Muscle of leg (tissue), 11 donors: Measurements from ENCODE around the gene AOC2. TPM values are rescaled to one million over a fixed set of nuclear protein-coding genes. Genes with fewer than 3 reads are reported as not detected.
A peak's percentile ranks its signal among the peaks of the same experiment; 100 is the strongest.
"Not testable (repeated sequence)": the region's sequence is repeated elsewhere in the genome, so short reads cannot be mapped to it uniquely, and the experiment has no call there.

Experiments
- DNase-seq: peaks from one replicate; pipeline ENCODE4 v3.0.0; 2013
- H3K27ac ChIP-seq: one replicate; pipeline ENCODE4 v1.5.1; 2013; ENCODE audit warnings: mild to moderate bottlenecking, low read length, control low read depth
- H3K27me3 ChIP-seq: one replicate; pipeline ENCODE4 v1.6.1; 2013; ENCODE audit warnings: low read length; ENCODE audit not compliant: control insufficient read depth, insufficient read depth
- H3K36me3 ChIP-seq: one replicate; pipeline ENCODE4 v1.6.1; 2013; ENCODE audit warnings: low read length; ENCODE audit not compliant: control insufficient read depth, insufficient read depth
- H3K4me1 ChIP-seq: one replicate; pipeline ENCODE4 v1.6.1; 2013; ENCODE audit warnings: low read length; ENCODE audit not compliant: control insufficient read depth, insufficient read depth
- H3K4me3 ChIP-seq: one replicate; pipeline ENCODE4 v1.5.1; 2013; ENCODE audit warnings: low read length, control low read depth
- H3K9me3 ChIP-seq: replicated peaks from 2 replicates; pipeline ENCODE4 v1.6.1; 2013; ENCODE audit warnings: low read depth, low read length; ENCODE audit not compliant: control insufficient read depth
- WGBS: methylation state at CpG from one replicate; pipeline ENCODE4 v1.1.5; 2013; ENCODE audit warnings: missing lambda C conversion rate; ENCODE audit not compliant: insufficient coverage; 5-methylcytosine and 5-hydroxymethylcytosine counted together
- polyA plus RNA-seq, 8 donors: library from polyadenylated mRNA; unstranded; fragments of 120-200 nt; gene quantifications; one replicate each; pipeline versions ENCODE4 v1.2.1 to v1.2.3, GENCODE V29; 2013; ENCODE audit warnings: inconsistent platforms in 1 of 8, low replicate concordance in 1 of 8; ENCODE audit not compliant: insufficient read length in 8 of 8, insufficient read depth in 1 of 8
- total RNA-seq: library from RNA; stranded (reverse); fragments of 120-200 nt; gene quantifications from one replicate; pipeline ENCODE4 v1.2.4, GENCODE V29; 2013

Gene AOC2
- total and polyA plus RNA-seq, 9 donors: 0.41 to 1.2 (median 0.83) TPM

DNA sequence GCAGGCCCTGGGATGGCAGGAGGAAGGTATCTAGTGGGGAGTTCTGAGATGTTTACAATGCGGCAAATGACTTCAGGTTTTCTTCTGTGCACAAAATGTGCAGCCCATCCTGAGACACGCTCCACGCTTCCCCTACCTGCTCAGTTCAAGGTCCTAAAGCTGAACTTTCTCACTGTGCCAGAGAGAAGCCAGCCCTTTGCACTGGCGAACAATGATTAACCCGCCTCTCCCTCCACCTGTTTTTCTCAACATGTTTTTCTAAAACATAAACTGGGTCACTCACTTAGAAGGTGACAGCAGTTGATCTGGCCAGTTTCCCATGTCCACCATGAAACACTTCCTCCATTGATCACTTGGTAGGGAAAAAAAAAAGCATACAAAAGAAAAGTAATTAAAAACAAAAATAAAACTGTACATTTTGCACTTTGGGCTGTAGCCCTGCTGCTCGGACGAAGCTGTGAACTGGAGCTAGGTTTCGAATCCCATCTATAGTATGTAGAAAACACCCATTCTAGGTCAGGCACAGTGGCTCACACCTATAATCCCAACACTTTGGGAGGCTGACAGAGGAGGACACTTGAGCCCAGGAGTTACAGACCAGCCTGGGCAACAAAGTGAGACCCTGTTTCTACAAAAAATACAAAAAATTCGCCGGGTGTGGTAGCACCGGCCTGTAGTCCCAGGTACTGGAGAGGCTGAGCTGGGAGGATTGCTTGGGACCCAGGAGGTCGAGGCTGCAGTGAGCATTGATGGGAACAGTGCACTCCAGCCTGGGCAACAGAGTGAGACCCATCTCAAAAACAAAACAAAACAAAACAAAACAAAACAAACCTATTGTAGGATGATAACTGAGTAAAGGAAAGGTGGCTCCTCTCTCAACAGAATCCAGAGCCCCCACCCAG is 50.2 kb downstream of the AOC2 start:
- H3K27me3 ChIP-seq: no peaks in the 10 kb centered on the region
- no peaks in the 10 kb centered on the region for H3K9me3 ChIP-seq
- no peak for DNase-seq
- peak overlapping the region; percentile 29 for H3K27ac ChIP-seq
- no peaks in the 10 kb centered on the region for H3K36me3 ChIP-seq
- H3K4me3 ChIP-seq: no peak overlapping the region
- peaks cover 27% of the 10 kb centered on the region for H3K4me1 ChIP-seq
- WGBS: 82% methylated on average over 4 of the region's 12 CpGs

DNA sequence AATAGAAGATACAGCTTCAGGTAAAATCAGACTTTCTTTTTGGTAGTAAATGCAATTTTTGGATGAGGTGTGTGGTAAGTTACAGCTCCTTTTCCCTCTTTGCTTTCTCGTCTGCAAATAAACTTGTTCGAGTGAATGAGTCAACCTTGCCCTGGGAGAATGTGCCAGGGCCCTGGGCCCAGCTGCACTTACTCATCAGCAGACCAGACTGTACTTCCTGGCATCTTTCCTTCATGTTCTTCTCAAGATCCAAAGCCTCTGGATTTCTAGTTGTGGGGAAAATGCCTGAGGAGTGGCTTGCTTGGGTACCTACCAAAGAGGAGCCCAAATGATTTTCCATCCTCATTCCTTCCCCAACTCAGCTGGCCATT is 50.8 kb downstream of the AOC2 start:
- peak overlapping the region; percentile 29 for H3K27ac ChIP-seq
- H3K27me3 ChIP-seq: no peaks in the 10 kb centered on the region
- H3K4me3 ChIP-seq: no peak overlapping the region
- WGBS: 0% methylated on average over 1 of the region's 2 CpGs
- peaks cover 27% of the 10 kb centered on the region for H3K4me1 ChIP-seq
- DNase-seq: peak; percentile 88
- no peaks in the 10 kb centered on the region for H3K9me3 ChIP-seq
- no peaks in the 10 kb centered on the region for H3K36me3 ChIP-seq

DNA sequence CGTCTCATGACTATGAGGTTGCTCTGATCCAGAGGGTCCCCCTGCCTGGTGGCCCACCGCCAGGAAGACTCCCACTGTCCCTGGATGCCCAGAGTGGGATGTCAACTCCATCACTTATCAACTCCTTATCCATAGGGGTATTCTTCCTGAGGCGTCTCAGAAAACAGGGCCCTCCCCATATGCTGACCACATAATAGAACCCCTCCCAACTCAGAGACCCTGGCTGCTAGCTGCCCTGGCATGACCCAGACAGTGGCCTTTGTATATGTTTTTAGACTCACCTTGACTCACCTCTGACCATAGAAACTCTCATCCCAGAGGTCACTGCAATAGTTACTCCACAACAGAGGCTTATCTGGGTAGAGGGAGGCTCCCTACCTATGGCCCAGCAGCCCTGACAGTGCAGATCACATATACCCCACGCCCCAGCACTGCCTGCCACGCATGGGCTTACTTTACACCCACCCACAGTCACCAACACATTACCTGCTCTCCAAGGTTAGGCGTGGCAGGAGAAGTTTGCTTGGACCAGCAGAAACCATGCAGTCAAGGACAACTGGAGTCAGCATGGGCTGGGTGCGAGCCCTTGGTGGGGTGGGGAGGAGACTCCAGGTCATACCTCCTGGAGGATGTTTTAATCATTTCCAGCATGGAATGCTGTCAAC is 53.9 kb downstream of the AOC2 start:
- Histone ChIP-seq H3K4me3 (no peak overlapping the region), H3K9me3 (no peaks in the 10 kb centered on the region), H3K27ac (no peak overlapping the region), H3K36me3 (no peaks in the 10 kb centered on the region), H3K27me3 (no peaks in the 10 kb centered on the region), H3K4me1 (peaks cover 11% of the 10 kb centered on the region)
- 100% methylated on average over 2 of the region's 7 CpGs for WGBS
- no peak for DNase-seq

DNA sequence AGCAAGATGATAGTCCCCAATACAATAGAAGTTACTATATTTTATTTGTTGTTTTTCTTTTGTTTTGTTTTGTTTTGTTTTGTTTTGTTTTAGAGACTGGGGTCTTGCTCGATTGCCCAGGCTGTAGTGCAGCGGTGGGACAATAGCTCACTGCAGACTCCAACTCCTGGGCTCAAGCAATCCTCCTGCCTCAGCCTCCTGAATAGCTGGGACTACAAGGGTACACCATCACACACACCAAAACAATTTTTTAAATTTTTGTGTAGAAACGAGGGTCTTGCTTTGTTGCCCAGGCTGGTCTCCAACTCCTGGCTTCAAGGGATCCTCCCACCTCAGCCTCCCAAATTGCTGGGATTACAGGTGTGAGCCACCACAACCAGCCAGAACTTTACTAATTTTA is 55.6 kb downstream of the AOC2 start:
- not testable (repeated sequence) for H3K9me3 ChIP-seq, DNase-seq, H3K27me3 ChIP-seq, H3K36me3 ChIP-seq, H3K4me3 ChIP-seq, H3K27ac ChIP-seq, H3K4me1 ChIP-seq
- no CpG with 5 or more reads among the region's 3 CpGs for WGBS

Other genes starting within 250 kb of the AOC2 start
- 39.1 TPM for gene RETREG3, start 235.2 kb upstream of the AOC2 start, total RNA-seq
- gene RETREG3, start 235.2 kb upstream of the AOC2 start, polyA plus RNA-seq: 10 to 100 TPM; 27.6 to 36.1 (median 30.7) TPM
- 22.2 TPM for gene TUBG1, start 234.9 kb upstream of the AOC2 start, total RNA-seq
- 10 to 100 TPM; 30.7 to 43.5 (median 38.2) TPM for gene TUBG1, start 234.9 kb upstream of the AOC2 start, polyA plus RNA-seq
- gene TUBG2, start 185.3 kb upstream of the AOC2 start, total RNA-seq: 8.7 TPM
- gene TUBG2, start 185.3 kb upstream of the AOC2 start, polyA plus RNA-seq: 10 to 100 TPM in 7 of 8 donors, 1 to 10 TPM in 1; 10.0 to 19.2 (median 14.1) TPM
- gene PLEKHH3, start 167.6 kb upstream of the AOC2 start, total RNA-seq: 44.1 TPM
- 10 to 100 TPM; 27.2 to 57.5 (median 40.6) TPM for gene PLEKHH3, start 167.6 kb upstream of the AOC2 start, polyA plus RNA-seq
- gene CCR10, start 162.7 kb upstream of the AOC2 start, total RNA-seq: 1.0 TPM
- gene CCR10, start 162.7 kb upstream of the AOC2 start, polyA plus RNA-seq: 1 to 10 TPM; 1.2 to 2.9 (median 1.5) TPM
- 8.1 TPM for gene CNTNAP1, start 162.0 kb upstream of the AOC2 start, total RNA-seq
- gene CNTNAP1, start 162.0 kb upstream of the AOC2 start, polyA plus RNA-seq: 10 to 100 TPM in 6 of 8 donors, 1 to 10 TPM in 2; 9.0 to 15.7 (median 13.1) TPM
- 20.4 TPM for gene EZH1, start 99.5 kb upstream of the AOC2 start, total RNA-seq
- gene EZH1, start 99.5 kb upstream of the AOC2 start, polyA plus RNA-seq: 10 to 100 TPM; 15.6 to 21.8 (median 18.0) TPM
- gene RAMP2, start 83.4 kb upstream of the AOC2 start, total RNA-seq: 35.9 TPM
- 10 to 100 TPM; 56.8 to 87.2 (median 73.2) TPM for gene RAMP2, start 83.4 kb upstream of the AOC2 start, polyA plus RNA-seq
- gene VPS25, start 71.1 kb upstream of the AOC2 start, total RNA-seq: 41.0 TPM
- 10 to 100 TPM; 28.7 to 40.0 (median 32.6) TPM for gene VPS25, start 71.1 kb upstream of the AOC2 start, polyA plus RNA-seq
- gene WNK4, start 64.0 kb upstream of the AOC2 start, total RNA-seq: 0.09 TPM
- 1 to 10 TPM in 3 of 8 donors, under 1 TPM in 5; 0.20 to 1.2 (median 0.67) TPM for gene WNK4, start 64.0 kb upstream of the AOC2 start, polyA plus RNA-seq
- gene COA3, start 45.9 kb upstream of the AOC2 start, total RNA-seq: 84.1 TPM
- gene COA3, start 45.9 kb upstream of the AOC2 start, polyA plus RNA-seq: 10 to 100 TPM; 53.6 to 63.9 (median 59.5) TPM
- gene CNTD1, start 45.7 kb upstream of the AOC2 start, total RNA-seq: 0.04 TPM
- gene CNTD1, start 45.7 kb upstream of the AOC2 start, polyA plus RNA-seq: 1 to 10 TPM in 3 of 8 donors, under 1 TPM in 5; 0.37 to 1.6 (median 0.81) TPM
- gene BECN1, start 20.3 kb upstream of the AOC2 start, total RNA-seq: 37.7 TPM
- 10 to 100 TPM; 39.8 to 53.5 (median 45.1) TPM for gene BECN1, start 20.3 kb upstream of the AOC2 start, polyA plus RNA-seq
- 26.1 TPM for gene PSME3, start 11.2 kb upstream of the AOC2 start, total RNA-seq
- gene PSME3, start 11.2 kb upstream of the AOC2 start, polyA plus RNA-seq: 10 to 100 TPM; 46.2 to 67.9 (median 55.3) TPM
- 6.9 TPM for gene AOC3, start 6.6 kb downstream of the AOC2 start, total RNA-seq
- 10 to 100 TPM; 11.7 to 23.6 (median 18.2) TPM for gene AOC3, start 6.6 kb downstream of the AOC2 start, polyA plus RNA-seq
- not detected for gene G6PC1, start 56.2 kb downstream of the AOC2 start, total RNA-seq
- under 1 TPM in 3 of 8 donors, not detected in 5; 0.08 to 0.43 (median 0.26) TPM for gene G6PC1, start 56.2 kb downstream of the AOC2 start, polyA plus RNA-seq
- gene AARSD1, start 119.9 kb downstream of the AOC2 start, total RNA-seq: 35.4 TPM
- 10 to 100 TPM; 46.5 to 67.1 (median 56.1) TPM for gene AARSD1, start 119.9 kb downstream of the AOC2 start, polyA plus RNA-seq
- 37.3 TPM for gene PTGES3L, start 135.5 kb downstream of the AOC2 start, total RNA-seq
- 10 to 100 TPM; 37.5 to 81.2 (median 63.0) TPM for gene PTGES3L, start 135.5 kb downstream of the AOC2 start, polyA plus RNA-seq
- gene RUNDC1, start 136.0 kb downstream of the AOC2 start, total RNA-seq: 5.3 TPM
- gene RUNDC1, start 136.0 kb downstream of the AOC2 start, polyA plus RNA-seq: 1 to 10 TPM; 7.3 to 8.3 (median 7.6) TPM
- 3,028 TPM for gene RPL27, start 153.8 kb downstream of the AOC2 start, total RNA-seq
- 1,000 to 10,000 TPM; 2,184 to 2,871 (median 2,448) TPM for gene RPL27, start 153.8 kb downstream of the AOC2 start, polyA plus RNA-seq
- gene IFI35, start 162.2 kb downstream of the AOC2 start, total RNA-seq: 7.6 TPM
- 10 to 100 TPM in 1 of 8 donors, 1 to 10 TPM in 7; 4.5 to 11.1 (median 6.5) TPM for gene IFI35, start 162.2 kb downstream of the AOC2 start, polyA plus RNA-seq
- gene VAT1, start 177.8 kb downstream of the AOC2 start, total RNA-seq: 50.4 TPM
- gene VAT1, start 177.8 kb downstream of the AOC2 start, polyA plus RNA-seq: 10 to 100 TPM; 59.3 to 95.3 (median 77.3) TPM
- 0.35 TPM for gene RND2, start 180.7 kb downstream of the AOC2 start, total RNA-seq
- 1 to 10 TPM in 3 of 8 donors, under 1 TPM in 5; 0.48 to 1.2 (median 0.83) TPM for gene RND2, start 180.7 kb downstream of the AOC2 start, polyA plus RNA-seq